ENCODE measurements around the gene DTX4. TPM values are rescaled to one million over a fixed set of nuclear protein-coding genes. Genes with fewer than 3 reads are reported as not detected.

The DTX4 gene
- total RNA-seq, 2 donors from 2014 or later: 58.4 to 62.4 TPM

- no peak for ATAC-seq
- no peak for DNase-seq
- intact Hi-C loops (cut with DNase I, micrococcal nuclease): no loop called here
Observed at GRCh38 chr11:59249535-59249934, 77.6 kb downstream of the DTX4 start.

DNA sequence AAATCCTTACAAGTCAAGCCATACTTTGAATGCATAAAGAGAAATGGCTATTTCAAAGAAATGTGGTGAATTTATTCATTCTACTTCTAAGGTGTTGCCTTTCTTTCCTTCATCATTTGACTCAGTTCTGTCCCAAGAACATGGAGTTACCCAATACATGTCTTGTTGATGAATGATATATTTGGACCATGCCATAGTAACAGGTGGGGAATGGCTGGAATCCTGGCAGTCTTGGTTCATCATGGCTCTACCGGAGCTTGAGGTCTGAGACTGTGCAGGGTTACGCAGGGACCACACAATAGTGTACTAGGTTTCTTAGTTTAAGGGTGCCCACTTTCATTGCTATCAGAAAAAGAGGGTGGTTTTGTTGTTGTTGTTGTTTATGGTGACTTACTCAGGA is 81.1 kb downstream of the DTX4 start:
- intact Hi-C loops (cut with DNase I, micrococcal nuclease): no loop called here
- DNase-seq (no peak), ATAC-seq (no peak)

DNA sequence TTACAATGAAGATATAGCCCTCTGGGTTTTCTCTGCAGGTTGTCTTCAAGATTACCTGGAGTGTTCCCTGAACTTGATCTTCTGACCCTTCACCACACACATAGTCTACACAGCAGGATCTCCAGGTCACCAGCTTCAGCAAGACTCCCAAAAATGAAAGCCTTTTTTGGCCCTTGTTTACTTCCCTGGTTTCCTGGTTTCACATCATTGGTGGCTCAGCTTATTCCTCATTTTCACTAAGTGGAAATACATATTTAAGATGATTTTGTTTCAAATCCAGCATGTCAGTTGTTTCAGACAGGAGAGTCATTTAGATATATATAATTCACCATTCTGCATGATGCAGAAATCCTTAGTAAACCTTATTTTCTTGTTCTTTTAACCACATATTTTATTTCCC is 82.4 kb downstream of the DTX4 start:
- intact Hi-C loops (cut with DNase I, micrococcal nuclease): no loop called here
- ATAC-seq: no peak
- DNase-seq: no peak

DNA sequence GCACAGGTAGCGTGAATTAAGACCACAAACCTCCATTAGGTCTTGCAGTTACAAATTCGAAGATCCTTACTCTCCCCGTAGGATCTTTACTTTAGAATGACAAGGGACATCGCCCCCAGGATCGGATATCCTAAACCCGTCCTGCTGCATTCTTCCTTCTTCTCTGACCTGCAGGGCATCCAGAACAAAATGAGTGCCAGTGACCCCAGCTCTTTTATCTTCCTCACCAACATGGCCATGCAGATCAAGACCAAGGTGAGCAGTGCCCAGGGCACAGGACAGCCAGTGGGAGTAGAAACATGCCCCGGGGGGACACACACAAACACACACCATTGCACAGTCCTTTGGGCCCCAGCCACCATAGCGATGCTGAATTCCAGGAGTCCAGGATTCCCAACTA is 83.3 kb downstream of the DTX4 start:
- no peak for DNase-seq
- intact Hi-C loops (cut with DNase I, micrococcal nuclease): no loop called here
- ATAC-seq: no peak

Other genes starting within 250 kb of the DTX4 start
- under 1 TPM; 0.25 to 0.34 TPM for gene GLYATL1, start 232.6 kb upstream of the DTX4 start, total RNA-seq
- not detected for gene GLYATL1B, start 85.8 kb upstream of the DTX4 start, total RNA-seq
- gene FAM111B, start 64.9 kb upstream of the DTX4 start, total RNA-seq: 1 to 10 TPM; 2.3 to 5.7 TPM
- gene FAM111A, start 29.3 kb upstream of the DTX4 start, total RNA-seq: 10 to 100 TPM; 25.0 to 27.8 TPM
- gene MPEG1, start 40.8 kb downstream of the DTX4 start, total RNA-seq: 10 to 100 TPM in 1 of 2 donors, 1 to 10 TPM in 1; 5.0 to 24.2 TPM
- not detected for gene OR5AN1, start 186.8 kb downstream of the DTX4 start, total RNA-seq

Data from left colon (tissue), 2 donors.